ENCODE data around the gene SEMA4D.

DNA sequence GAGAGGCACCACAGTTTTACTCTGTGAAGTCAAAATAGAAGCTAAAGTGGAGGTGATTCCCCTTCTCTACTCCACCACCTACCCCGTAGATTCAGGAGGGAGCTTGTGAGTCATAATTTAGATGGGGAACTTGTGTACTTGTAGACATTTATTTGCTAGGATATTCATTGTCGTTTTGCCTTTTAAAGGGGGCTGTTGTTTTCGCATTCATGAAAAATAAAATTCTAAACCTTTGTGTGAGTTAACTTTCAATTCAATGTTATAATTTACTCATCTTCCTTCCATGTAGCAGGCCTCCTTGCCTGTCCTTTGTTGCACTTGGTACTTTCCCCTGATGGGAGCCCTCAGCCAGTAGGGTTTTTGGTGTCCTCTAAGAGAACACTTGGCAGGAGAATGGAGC lies 157.6 kb downstream of the SEMA4D start:
- TF ChIP-seq, protein P1, sequence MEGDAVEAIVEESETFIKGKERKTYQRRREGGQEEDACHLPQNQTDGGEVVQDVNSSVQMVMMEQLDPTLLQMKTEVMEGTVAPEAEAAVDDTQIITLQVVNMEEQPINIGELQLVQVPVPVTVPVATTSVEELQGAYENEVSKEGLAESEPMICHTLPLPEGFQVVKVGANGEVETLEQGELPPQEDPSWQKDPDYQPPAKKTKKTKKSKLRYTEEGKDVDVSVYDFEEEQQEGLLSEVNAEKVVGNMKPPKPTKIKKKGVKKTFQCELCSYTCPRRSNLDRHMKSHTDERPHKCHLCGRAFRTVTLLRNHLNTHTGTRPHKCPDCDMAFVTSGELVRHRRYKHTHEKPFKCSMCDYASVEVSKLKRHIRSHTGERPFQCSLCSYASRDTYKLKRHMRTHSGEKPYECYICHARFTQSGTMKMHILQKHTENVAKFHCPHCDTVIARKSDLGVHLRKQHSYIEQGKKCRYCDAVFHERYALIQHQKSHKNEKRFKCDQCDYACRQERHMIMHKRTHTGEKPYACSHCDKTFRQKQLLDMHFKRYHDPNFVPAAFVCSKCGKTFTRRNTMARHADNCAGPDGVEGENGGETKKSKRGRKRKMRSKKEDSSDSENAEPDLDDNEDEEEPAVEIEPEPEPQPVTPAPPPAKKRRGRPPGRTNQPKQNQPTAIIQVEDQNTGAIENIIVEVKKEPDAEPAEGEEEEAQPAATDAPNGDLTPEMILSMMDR (IDR thresholded peaks at IDR 0.05) = no peak
- TF ChIP-seq POLR2A (IDR thresholded peaks at IDR 0.05) = no peak
- TF ChIP-seq POLR2AphosphoS5 (IDR thresholded peaks at IDR 0.05) = no peak

Measured in prostate gland (tissue), 2 donors.